Muscle of leg (tissue), 11 donors: ENCODE results near the gene RBMS1. TPM values are rescaled to one million over a fixed set of nuclear protein-coding genes. Genes with fewer than 3 reads are reported as not detected.
A peak's percentile ranks its signal among the peaks of the same experiment; 100 is the strongest.

Source experiments
- DNase-seq: peaks from one replicate; pipeline ENCODE4 v3.0.0; 2013
- H3K27ac ChIP-seq: one replicate; pipeline ENCODE4 v1.5.1; 2013; ENCODE audit warnings: mild to moderate bottlenecking, low read length, control low read depth
- H3K27me3 ChIP-seq: one replicate; pipeline ENCODE4 v1.6.1; 2013; ENCODE audit warnings: low read length; ENCODE audit not compliant: control insufficient read depth, insufficient read depth
- H3K36me3 ChIP-seq: one replicate; pipeline ENCODE4 v1.6.1; 2013; ENCODE audit warnings: low read length; ENCODE audit not compliant: control insufficient read depth, insufficient read depth
- H3K4me1 ChIP-seq: one replicate; pipeline ENCODE4 v1.6.1; 2013; ENCODE audit warnings: low read length; ENCODE audit not compliant: control insufficient read depth, insufficient read depth
- H3K4me3 ChIP-seq: one replicate; pipeline ENCODE4 v1.5.1; 2013; ENCODE audit warnings: low read length, control low read depth
- H3K9me3 ChIP-seq: replicated peaks from 2 replicates; pipeline ENCODE4 v1.6.1; 2013; ENCODE audit warnings: low read depth, low read length; ENCODE audit not compliant: control insufficient read depth
- WGBS: methylation state at CpG from one replicate; pipeline ENCODE4 v1.1.5; 2013; ENCODE audit warnings: missing lambda C conversion rate; ENCODE audit not compliant: insufficient coverage; 5-methylcytosine and 5-hydroxymethylcytosine counted together
- polyA plus RNA-seq, 8 donors: library from polyadenylated mRNA; unstranded; fragments of 120-200 nt; gene quantifications; one replicate each; pipeline versions ENCODE4 v1.2.1 to v1.2.3, GENCODE V29; 2013; ENCODE audit warnings: inconsistent platforms in 1 of 8, low replicate concordance in 1 of 8; ENCODE audit not compliant: insufficient read length in 8 of 8, insufficient read depth in 1 of 8
- total RNA-seq: library from RNA; stranded (reverse); fragments of 120-200 nt; gene quantifications from one replicate; pipeline ENCODE4 v1.2.4, GENCODE V29; 2013

Gene RBMS1
- total and polyA plus RNA-seq, 9 donors, result 41.4 to 71.7 (median 56.6) TPM

DNA sequence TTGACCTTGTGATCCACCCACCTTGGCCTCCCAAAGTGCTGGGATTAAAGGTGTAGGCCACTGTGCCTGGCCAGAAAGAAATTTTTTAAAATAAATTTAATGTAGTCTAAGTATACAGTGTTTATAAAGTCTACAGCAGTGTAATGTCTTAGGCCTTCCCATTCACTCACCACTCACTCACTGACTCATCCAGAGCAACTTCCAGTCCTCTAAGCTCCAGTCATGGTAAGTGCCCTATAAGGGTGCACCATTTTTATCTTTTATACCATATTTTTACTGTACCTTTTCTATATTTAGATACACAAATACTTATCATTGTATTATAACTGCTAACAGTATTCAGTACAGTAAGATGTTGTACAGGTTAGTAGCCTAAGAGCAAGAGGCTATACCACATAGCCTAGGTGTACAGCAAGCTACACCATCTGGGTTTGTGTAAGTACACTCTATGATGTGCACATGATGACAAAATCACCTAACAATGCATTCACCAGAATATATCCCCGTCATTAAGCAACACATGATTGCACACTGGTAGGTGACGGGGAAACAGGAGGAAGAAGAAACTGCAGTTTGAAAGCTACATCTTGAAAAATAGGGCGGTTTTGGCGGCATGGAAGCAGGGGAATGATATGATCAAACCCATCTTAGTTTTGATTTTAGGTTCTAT is 188.4 kb downstream of the RBMS1 start:
- Histone ChIP-seq H3K27ac (no peak overlapping the region), H3K27me3 (no peaks in the 10 kb centered on the region), H3K4me1 (peaks cover 16% of the 10 kb centered on the region), H3K9me3 (no peaks in the 10 kb centered on the region), H3K36me3 (peaks cover 6% of the 10 kb centered on the region), H3K4me3 (no peak overlapping the region)
- no CpG with 5 or more reads among the region's 4 CpGs for WGBS
- DNase-seq, result no peak

DNA sequence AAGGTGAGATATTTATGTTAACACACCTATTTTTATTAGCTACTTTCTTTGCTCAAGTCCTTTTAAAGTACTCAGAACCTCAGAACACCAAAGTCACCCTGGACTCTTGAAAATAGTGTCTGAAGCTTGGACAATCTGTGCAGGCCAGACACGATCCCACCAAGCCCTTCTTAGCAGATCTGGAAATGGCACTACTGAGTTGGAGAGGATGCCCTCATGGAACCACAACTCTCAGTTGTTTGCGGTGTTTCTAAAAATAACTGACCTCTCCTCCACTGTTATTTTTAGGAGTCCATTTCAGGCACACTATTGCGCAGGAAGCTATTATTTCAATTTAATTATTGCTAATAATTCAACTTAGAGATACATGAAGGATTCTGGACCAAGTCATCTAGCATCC is 190.1 kb downstream of the RBMS1 start:
- H3K9me3 ChIP-seq, result no peaks in the 10 kb centered on the region
- H3K36me3 ChIP-seq, result peaks cover 19% of the 10 kb centered on the region
- H3K4me3 ChIP-seq, result no peak overlapping the region
- no peak for DNase-seq
- no CpG with 5 or more reads among the region's 3 CpGs for WGBS
- peaks cover 7% of the 10 kb centered on the region for H3K4me1 ChIP-seq
- no peak overlapping the region for H3K27ac ChIP-seq
- no peaks in the 10 kb centered on the region for H3K27me3 ChIP-seq

DNA sequence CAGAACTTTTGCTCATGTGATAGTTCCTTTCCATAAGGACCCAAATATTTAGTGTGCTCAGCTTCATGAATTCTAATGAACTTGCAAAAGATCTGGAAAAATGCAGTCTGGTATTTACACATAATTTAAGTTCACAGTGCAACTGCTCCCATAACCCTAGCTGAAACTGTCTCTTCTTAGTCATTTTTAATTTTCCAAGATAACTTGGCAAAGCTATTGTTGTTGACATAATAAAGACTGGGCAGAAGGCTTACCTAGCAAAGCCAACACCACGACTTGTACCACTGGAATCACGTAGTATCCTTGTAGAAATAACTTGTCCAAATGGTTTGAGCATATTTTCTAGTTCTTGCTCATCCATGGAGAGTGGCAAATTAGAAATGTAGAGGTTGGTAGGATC is 190.5 kb downstream of the RBMS1 start:
- Histone ChIP-seq H3K4me3 (no peak overlapping the region), H3K4me1 (peaks cover 6% of the 10 kb centered on the region), H3K27ac (no peak overlapping the region), H3K9me3 (no peaks in the 10 kb centered on the region), H3K36me3 (peaks cover 23% of the 10 kb centered on the region), H3K27me3 (no peaks in the 10 kb centered on the region)
- no CpG with 5 or more reads among the region's 2 CpGs for WGBS
- DNase-seq, result no peak

DNA sequence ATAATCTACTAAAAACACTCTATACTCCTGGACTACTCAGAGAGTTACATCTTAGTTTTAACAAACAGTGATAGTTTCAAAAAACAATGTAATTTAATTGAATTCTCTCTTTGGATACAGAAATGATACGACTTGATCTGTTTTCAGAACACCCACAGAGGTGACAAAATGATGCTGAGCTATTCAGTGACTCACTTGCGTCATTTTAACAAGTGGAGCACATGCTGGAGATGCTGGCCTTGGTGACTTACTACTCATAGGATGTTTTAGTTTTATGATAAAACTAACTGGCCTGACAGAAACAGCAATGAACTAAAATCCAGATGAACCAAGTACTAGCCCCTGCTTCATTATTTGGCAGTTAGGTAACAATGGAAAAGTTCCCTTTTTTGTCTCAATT is 192.2 kb downstream of the RBMS1 start:
- no peaks in the 10 kb centered on the region for H3K9me3 ChIP-seq
- H3K4me1 ChIP-seq, result no peaks in the 10 kb centered on the region
- no peaks in the 10 kb centered on the region for H3K27me3 ChIP-seq
- no peak for DNase-seq
- H3K27ac ChIP-seq, result no peak overlapping the region
- no CpG with 5 or more reads among the region's 2 CpGs for WGBS
- H3K4me3 ChIP-seq, result no peak overlapping the region
- peaks cover 37% of the 10 kb centered on the region for H3K36me3 ChIP-seq

DNA sequence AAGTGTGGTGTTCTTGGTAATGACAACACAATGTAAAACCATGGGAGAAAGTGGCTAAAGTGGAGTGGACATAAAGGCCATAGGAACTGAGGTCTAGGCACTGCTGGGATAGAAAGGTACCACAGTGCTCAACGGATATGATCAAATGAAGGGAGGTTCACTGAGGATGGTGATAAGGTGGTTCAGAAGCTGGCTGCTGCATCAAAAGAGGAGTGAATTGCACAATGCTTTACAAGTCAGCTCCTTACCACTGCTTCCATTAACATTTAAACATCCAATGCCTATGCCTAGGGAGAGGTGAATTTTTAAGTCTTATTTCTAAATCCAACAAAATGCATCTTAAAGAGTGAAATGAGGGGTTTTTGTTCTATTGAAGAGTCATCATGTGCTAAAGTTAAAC is 193.4 kb downstream of the RBMS1 start:
- H3K9me3 ChIP-seq, result no peaks in the 10 kb centered on the region
- H3K27me3 ChIP-seq, result no peaks in the 10 kb centered on the region
- no CpG with 5 or more reads among the region's 1 CpG for WGBS
- peaks cover 37% of the 10 kb centered on the region for H3K36me3 ChIP-seq
- H3K4me1 ChIP-seq, result no peaks in the 10 kb centered on the region
- no peak overlapping the region for H3K4me3 ChIP-seq
- no peak for DNase-seq
- no peak overlapping the region for H3K27ac ChIP-seq

DNA sequence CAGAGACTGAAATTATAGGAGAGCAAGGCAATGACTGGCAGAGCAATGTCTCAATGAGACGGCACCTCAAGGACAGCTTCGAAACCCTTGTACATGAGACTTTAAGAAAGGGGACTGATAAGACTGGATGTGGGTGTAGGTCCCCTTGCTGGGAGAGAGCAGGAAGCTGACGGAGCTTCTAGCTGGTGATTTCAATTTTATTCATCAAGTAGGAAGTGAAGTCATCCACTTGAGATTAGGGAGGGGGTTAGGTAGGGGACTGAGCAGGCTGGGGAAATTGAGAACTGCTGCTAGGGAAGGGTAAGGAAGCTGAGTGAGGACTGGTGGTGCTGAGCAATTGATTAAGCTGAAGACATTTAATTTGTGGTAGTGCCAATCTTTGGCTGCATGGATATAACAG is 194.1 kb downstream of the RBMS1 start:
- 86% methylated on average over 3 of the region's 3 CpGs for WGBS
- Histone ChIP-seq H3K4me1 (peaks cover under 1% of the 10 kb centered on the region), H3K9me3 (no peaks in the 10 kb centered on the region), H3K4me3 (no peak overlapping the region), H3K27ac (no peak overlapping the region), H3K27me3 (no peaks in the 10 kb centered on the region), H3K36me3 (peaks cover 37% of the 10 kb centered on the region)
- no peak for DNase-seq

DNA sequence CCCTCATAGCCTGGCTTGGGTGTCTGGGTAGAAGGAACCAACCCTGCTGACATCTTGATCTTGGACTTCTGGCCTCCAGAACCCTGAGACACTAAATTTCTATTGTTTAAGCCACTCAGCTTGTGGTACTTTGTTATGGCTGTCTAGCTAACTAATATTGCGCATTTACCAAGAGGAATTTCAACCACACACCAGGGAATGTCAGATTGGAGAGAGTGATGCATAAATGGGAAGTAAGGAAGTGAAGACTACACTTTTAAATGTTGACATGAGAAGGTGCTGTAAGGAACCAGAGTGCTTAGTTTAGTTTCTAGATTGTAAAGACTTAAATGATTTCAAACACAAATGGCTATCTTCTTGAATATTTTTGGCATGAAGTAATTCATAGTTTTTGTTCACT is 194.6 kb downstream of the RBMS1 start:
- Histone ChIP-seq H3K27ac (no peak overlapping the region), H3K36me3 (peaks cover 40% of the 10 kb centered on the region), H3K4me1 (peaks cover 4% of the 10 kb centered on the region), H3K27me3 (no peaks in the 10 kb centered on the region), H3K9me3 (no peaks in the 10 kb centered on the region), H3K4me3 (no peak overlapping the region)
- no peak for DNase-seq
- no CpG with 5 or more reads among the region's 1 CpG for WGBS

DNA sequence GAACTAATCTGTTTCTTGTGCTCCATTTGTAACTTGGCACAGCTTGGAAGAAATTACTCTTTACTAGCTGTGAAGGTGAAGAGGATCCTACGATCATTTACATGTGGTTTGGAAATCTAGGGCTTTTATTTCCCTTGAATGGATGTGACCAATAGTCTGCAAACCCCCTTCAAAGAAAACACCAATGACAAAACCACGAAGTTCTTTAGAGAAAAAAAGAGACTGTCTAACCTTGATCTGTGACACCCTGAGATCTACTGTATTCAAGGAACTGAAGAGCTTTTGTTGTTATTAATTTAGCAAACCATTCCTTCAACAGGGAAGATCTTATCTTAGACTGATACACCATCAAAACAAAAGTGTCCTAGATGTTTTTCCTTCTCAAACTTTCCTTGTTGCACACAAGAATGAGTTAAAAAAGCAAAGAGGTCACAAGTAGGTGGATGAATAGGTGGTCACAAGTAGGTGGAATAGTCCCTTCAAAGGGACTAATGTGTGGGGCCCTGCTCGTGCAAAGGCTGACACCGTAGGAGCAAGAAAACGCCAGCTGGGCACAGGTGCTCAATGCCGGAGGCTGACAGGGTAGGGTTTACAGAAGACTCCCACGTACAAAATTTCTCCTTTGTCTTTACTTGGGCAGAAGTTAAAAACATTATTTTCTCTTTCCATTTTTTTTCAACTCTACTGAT is 197.9 kb downstream of the RBMS1 start:
- WGBS, result 40% methylated on average over 1 of the region's 7 CpGs
- no peak for DNase-seq
- peak overlapping the region; percentile 38 for H3K27ac ChIP-seq
- H3K36me3 ChIP-seq, result peaks cover 36% of the 10 kb centered on the region
- H3K27me3 ChIP-seq, result no peaks in the 10 kb centered on the region
- H3K9me3 ChIP-seq, result no peaks in the 10 kb centered on the region
- H3K4me1 ChIP-seq, result peaks cover 6% of the 10 kb centered on the region
- no peak overlapping the region for H3K4me3 ChIP-seq

DNA sequence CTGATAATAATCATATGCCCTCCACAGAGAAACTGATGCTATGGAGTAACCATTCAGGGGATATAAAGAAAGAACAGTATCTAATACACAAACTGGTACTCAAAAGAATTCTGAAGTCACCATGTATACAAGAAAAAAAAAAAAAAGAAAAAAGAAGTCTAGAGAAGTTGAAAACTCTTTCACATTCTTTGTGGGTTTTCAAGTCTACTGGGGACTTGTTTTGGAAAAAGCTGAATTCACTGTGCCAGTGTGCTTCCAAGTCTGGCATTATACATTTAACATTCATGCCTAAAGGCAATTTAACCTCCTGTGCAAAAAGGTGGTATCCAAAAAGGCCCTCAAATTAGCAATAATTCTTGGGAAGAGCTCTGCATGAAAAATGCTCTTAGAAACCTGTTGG is 198.7 kb downstream of the RBMS1 start:
- no peaks in the 10 kb centered on the region for H3K9me3 ChIP-seq
- H3K36me3 ChIP-seq, result peaks cover 32% of the 10 kb centered on the region
- no peak overlapping the region for H3K4me3 ChIP-seq
- no peaks in the 10 kb centered on the region for H3K27me3 ChIP-seq
- DNase-seq, result no peak
- no peak overlapping the region for H3K27ac ChIP-seq
- peaks cover 6% of the 10 kb centered on the region for H3K4me1 ChIP-seq

DNA sequence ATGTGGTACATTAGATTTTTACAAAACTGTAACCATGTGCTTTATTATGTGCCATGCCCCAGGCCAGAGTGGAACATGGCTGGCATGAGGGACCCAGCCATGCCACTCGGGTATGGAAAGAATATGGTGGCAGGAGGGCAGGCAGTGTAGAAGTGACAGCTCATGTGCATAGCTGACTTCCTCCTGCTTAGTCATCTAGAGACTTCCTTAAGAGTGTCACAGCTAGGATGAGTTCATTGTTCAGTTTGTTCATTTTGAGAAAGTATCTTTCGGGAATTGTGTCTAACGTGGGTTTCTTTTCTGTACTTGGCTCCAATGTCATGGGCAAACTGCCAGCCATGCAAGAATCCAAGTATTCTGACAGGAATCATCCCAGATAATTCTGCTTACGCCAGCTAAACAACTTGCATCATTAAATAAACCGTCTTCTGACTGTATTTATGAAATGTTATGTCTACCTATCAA is 199.2 kb downstream of the RBMS1 start:
- 67% methylated on average over 1 of the region's 5 CpGs for WGBS
- peaks cover 27% of the 10 kb centered on the region for H3K36me3 ChIP-seq
- peak; percentile 88 for DNase-seq
- H3K4me1 ChIP-seq, result peaks cover 6% of the 10 kb centered on the region
- peak overlapping the region; percentile 39 for H3K27ac ChIP-seq
- no peak overlapping the region for H3K4me3 ChIP-seq
- no peaks in the 10 kb centered on the region for H3K9me3 ChIP-seq
- no peaks in the 10 kb centered on the region for H3K27me3 ChIP-seq
